ENCODE data around the gene TUBG1. TPM values are rescaled to one million over a fixed set of nuclear protein-coding genes. Genes with fewer than 3 reads are reported as not detected.

Gene TUBG1
- total and polyA plus RNA-seq, 2 of the 8 experiments (the other 6 are each of a cell fraction or from before 2014, with no cell fraction given) = 109 to 208 TPM

GRCh38 chr17:42607769-42608168 is 1.7 kb upstream of the TUBG1 start (continued):
- TF ChIP-seq EP300 (IDR thresholded peaks at IDR 0.05; ENCODE audit: borderline replicate concordance in 1 of 2, low read depth in 2 of 2, low read length in 2 of 2) (no peak), TCF12 (IDR thresholded peaks at IDR 0.05; ENCODE audit: low read depth, low read length) (no peak), POLR2AphosphoS5 (IDR thresholded peaks at IDR 0.05; ENCODE audit: low read depth, low read length) (no peak)

Measured in H1 (cell line).